ENCODE results near the gene KRT86. TPM values are rescaled to one million over a fixed set of nuclear protein-coding genes. Genes with fewer than 3 reads are reported as not detected.

The KRT86 gene
- total RNA-seq = under 1 TPM in 1 of 5 donors, not detected in 4; 0.35 TPM
- total RNA-seq (2013) = not detected
- 0 to 0.48 (median 0.05) reads per million in 29 experiments for total RNA-seq

DNA sequence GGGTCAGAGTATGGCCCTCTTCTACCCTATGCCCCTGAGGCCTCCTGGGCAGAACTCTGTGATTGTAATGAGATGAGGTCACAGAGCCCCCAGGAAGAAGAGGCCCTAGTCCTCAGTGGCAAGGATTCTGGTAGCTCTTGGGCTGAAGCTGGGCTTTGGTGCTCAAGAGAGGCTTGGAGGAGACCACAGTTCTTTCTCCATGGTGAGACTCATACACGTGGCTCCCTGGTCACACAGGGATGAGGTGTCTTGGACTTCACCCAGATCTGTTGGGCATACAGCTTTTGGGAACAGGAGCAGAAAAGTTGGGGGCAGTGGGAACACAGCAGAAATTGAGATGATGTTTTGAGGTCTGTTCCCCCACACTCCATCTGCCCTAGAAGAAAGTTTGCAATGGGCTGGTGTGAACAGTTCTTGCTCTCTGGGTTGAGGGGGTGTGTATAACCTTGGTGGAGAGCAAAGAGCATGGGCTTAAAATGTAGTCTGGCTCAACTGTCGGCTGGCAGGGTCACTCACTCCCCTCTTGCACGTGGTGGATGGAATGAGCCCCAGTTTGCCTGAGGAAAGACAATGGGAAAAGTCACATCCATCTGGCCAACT lies at the start of gene KRT86:
Gene KRT86 (plus strand): TSS at position 125 of the 600 bp plus-strand sequence. CDS start 27,272 bp downstream, outside the sequence.
- CTCF ChIA-PET = interaction anchor here in 1 of 2 donors (1.1 kb wide), 1 partner anchor 41 kb away, joined by 3 read pairs; the partner anchor contains the start of gene KRT7
- H3K27ac Mint-ChIP-seq = peak within 1 kb of the TSS in 1 of 2 donors; percentile 45

DNA sequence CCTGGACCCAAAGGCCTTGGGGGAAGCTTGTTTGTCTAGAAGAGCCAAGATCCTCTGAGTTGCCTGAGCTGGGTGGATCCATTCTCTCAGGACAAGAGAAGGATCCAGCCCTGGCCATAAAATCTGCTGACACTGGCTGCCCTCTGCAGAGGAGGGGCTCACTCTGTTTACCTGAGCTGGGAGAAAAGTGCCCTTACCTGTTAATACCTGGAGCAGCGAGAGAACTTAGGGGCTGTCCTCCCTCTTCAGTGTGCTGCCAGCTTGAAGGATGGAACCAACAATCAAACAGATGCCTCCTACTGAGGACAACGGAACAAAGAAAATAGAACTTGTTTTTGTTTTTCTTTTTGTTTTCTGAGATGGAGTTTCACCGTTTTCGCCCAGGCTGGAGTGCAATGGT lies 48.7 kb upstream of the KRT86 start:
- peaks cover 25 to 48% of the 10 kb centered on the region in 2 donors for H3K27me3 Mint-ChIP-seq
- 60% methylated on average over 1 of the region's 4 CpGs for WGBS (ENCODE audit: insufficient coverage)
- no peak overlapping the region for H3K4me3 Mint-ChIP-seq
- Histone ChIP-seq H3K4me3 (ENCODE audit: control insufficient read depth in 1 of 2, extremely low read depth in 1 of 2, low read length in 1 of 2) (no peak overlapping the region), H3K27ac (ENCODE audit: low read length) (no peak overlapping the region), H3K9me3 (no peaks in the 10 kb centered on the region), H3K36me3 (ENCODE audit: control insufficient read depth in 2 of 2, extremely low read depth in 1 of 2, insufficient read depth in 1 of 2, low read length in 1 of 2) (no peaks in the 10 kb centered on the region), H3K27me3 (replicated peaks in 1 of 2; ENCODE audit: control insufficient read depth in 2 of 2, extremely low read depth in 1 of 2, insufficient read depth in 2 of 2, low read length in 1 of 2) (peaks cover 15 to 33% of the 10 kb centered on the region in 2 experiments), H3K4me1 (ENCODE audit: control insufficient read depth in 1 of 2, extremely low read depth in 1 of 2, insufficient read depth in 2 of 2, low read length in 2 of 2) (no peaks in the 10 kb centered on the region)
- H3K27ac Mint-ChIP-seq = no peak overlapping the region
- ChIA-PET CTCF (interaction anchor here in 1 of 2 donors (0.7 kb wide), 1 partner anchor 8 kb away, joined by 3 read pairs; no protein-coding TSS in a partner anchor), POLR2A (no interaction called here)
- DNase-seq = no peak
- H3K4me1 Mint-ChIP-seq = no peaks in the 10 kb centered on the region
- ATAC-seq (replicated peaks in 1 of 4) = no peak
- no peaks in the 10 kb centered on the region for H3K9me3 Mint-ChIP-seq
- H3K36me3 Mint-ChIP-seq = no peaks in the 10 kb centered on the region

More for the DNA sequence above, at the start of gene KRT86:
- Mint-ChIP-seq H3K36me3 (no peaks in the 10 kb centered on the region), H3K27me3 (peaks cover 36 to 44% of the 10 kb centered on the region in 2 donors), H3K4me1 (peaks cover 5 to 10% (median 7%) of the 10 kb centered on the region in 3 donors), H3K9me3 (no peaks in the 10 kb centered on the region), H3K4me3 (no peak within 1 kb of the TSS)
- ATAC-seq (replicated peaks in 1 of 4) (no peak), DNase-seq (peak in 1 of 35 experiments; percentile 2)
- Histone ChIP-seq H3K36me3 (ENCODE audit: control insufficient read depth in 2 of 2, extremely low read depth in 1 of 2, insufficient read depth in 1 of 2, low read length in 1 of 2) (no peaks in the 10 kb centered on the region), H3K4me3 (ENCODE audit: control insufficient read depth in 1 of 2, extremely low read depth in 1 of 2, low read length in 1 of 2) (no peak within 1 kb of the TSS), H3K4me1 (ENCODE audit: control insufficient read depth in 1 of 2, extremely low read depth in 1 of 2, insufficient read depth in 2 of 2, low read length in 2 of 2) (peaks cover 0 to 9% of the 10 kb centered on the region in 2 experiments), H3K9me3 (no peaks in the 10 kb centered on the region), H3K27ac (ENCODE audit: low read length) (no peak within 1 kb of the TSS), H3K27me3 (replicated peaks in 1 of 2; ENCODE audit: control insufficient read depth in 2 of 2, extremely low read depth in 1 of 2, insufficient read depth in 2 of 2, low read length in 1 of 2) (peaks cover 2 to 42% of the 10 kb centered on the region in 2 experiments)
- POLR2A ChIA-PET = no interaction called here
- WGBS (ENCODE audit: insufficient coverage) = 49% methylated on average over 2 of the region's 3 CpGs

GRCh38 chr12:52226446-52226845 lies 48.0 kb upstream of the KRT86 start:
- DNase-seq (no peak), ATAC-seq (replicated peaks in 1 of 4) (no peak)
- Histone ChIP-seq H3K27ac (ENCODE audit: low read length) (no peak overlapping the region), H3K36me3 (ENCODE audit: control insufficient read depth in 2 of 2, extremely low read depth in 1 of 2, insufficient read depth in 1 of 2, low read length in 1 of 2) (no peaks in the 10 kb centered on the region), H3K4me3 (ENCODE audit: control insufficient read depth in 1 of 2, extremely low read depth in 1 of 2, low read length in 1 of 2) (no peak overlapping the region), H3K9me3 (no peaks in the 10 kb centered on the region), H3K4me1 (ENCODE audit: control insufficient read depth in 1 of 2, extremely low read depth in 1 of 2, insufficient read depth in 2 of 2, low read length in 2 of 2) (no peaks in the 10 kb centered on the region), H3K27me3 (replicated peaks in 1 of 2; ENCODE audit: control insufficient read depth in 2 of 2, extremely low read depth in 1 of 2, insufficient read depth in 2 of 2, low read length in 1 of 2) (peaks cover 9 to 39% of the 10 kb centered on the region in 2 experiments)
- POLR2A ChIA-PET = interaction anchor here in 1 of 2 donors (0.6 kb wide), 1 partner anchor 249 kb away, joined by 10 read pairs; no protein-coding TSS in a partner anchor
- CTCF ChIA-PET = no interaction called here
- H3K9me3 Mint-ChIP-seq = no peaks in the 10 kb centered on the region
- peaks cover 24 to 48% of the 10 kb centered on the region in 2 donors for H3K27me3 Mint-ChIP-seq
- H3K36me3 Mint-ChIP-seq = no peaks in the 10 kb centered on the region
- H3K4me1 Mint-ChIP-seq = no peaks in the 10 kb centered on the region
- H3K27ac Mint-ChIP-seq = no peak overlapping the region
- H3K4me3 Mint-ChIP-seq = no peak overlapping the region
- whole genome bisulfite sequencing (ENCODE audit: insufficient coverage) = 70% methylated on average over 3 of the region's 4 CpGs

DNA sequence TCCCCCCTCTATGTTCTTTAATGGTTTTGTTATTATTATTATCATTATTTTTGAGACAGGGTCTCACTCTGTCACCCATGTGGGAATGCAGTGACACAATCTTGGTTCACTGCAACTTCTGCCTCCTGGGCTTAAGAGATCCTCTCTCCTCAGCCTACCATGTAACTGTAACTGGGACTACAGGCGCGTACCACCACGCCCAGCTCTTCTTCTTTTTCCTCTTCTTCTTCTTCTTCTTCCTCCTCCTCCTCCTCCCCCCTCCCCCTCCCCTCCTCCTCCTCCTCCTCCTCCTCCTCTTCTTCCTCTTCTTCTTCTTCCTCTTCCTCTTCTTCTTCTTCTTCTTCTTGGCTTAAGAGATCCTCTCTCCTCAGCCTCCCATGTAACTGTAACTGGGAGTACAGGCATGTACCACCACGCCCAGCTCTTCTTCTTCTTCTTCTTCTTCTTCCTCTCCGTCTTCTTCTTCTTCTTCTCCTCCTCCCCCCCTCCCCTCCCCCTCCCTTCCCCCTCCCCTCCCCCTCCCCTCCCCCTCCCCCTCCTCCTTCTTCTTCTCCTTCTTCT lies 46.8 kb upstream of the KRT86 start:
- CTCF ChIA-PET = interaction anchor here in 1 of 2 donors (0.6 kb wide), 1 partner anchor 57 kb away, joined by 3 read pairs; no protein-coding TSS in a partner anchor
- Histone ChIP-seq H3K27me3 (replicated peaks in 1 of 2; ENCODE audit: control insufficient read depth in 2 of 2, extremely low read depth in 1 of 2, insufficient read depth in 2 of 2, low read length in 1 of 2) (peaks cover 7 to 42% of the 10 kb centered on the region in 2 experiments), H3K36me3 (ENCODE audit: control insufficient read depth in 2 of 2, extremely low read depth in 1 of 2, insufficient read depth in 1 of 2, low read length in 1 of 2) (no peaks in the 10 kb centered on the region), H3K9me3 (no peaks in the 10 kb centered on the region), H3K4me1 (ENCODE audit: control insufficient read depth in 1 of 2, extremely low read depth in 1 of 2, insufficient read depth in 2 of 2, low read length in 2 of 2) (no peaks in the 10 kb centered on the region), H3K27ac (ENCODE audit: low read length) (no peak overlapping the region), H3K4me3 (ENCODE audit: control insufficient read depth in 1 of 2, extremely low read depth in 1 of 2, low read length in 1 of 2) (no peak overlapping the region)
- Mint-ChIP-seq H3K27ac (no peak overlapping the region), H3K36me3 (no peaks in the 10 kb centered on the region), H3K4me3 (no peak overlapping the region), H3K9me3 (no peaks in the 10 kb centered on the region), H3K27me3 (peaks cover 35 to 60% of the 10 kb centered on the region in 2 donors), H3K4me1 (no peaks in the 10 kb centered on the region)
- ATAC-seq (replicated peaks in 1 of 4) = no peak
- no peak for DNase-seq
- POLR2A ChIA-PET = no interaction called here
- WGBS (ENCODE audit: insufficient coverage) = 60% methylated on average over 2 of the region's 5 CpGs

DNA sequence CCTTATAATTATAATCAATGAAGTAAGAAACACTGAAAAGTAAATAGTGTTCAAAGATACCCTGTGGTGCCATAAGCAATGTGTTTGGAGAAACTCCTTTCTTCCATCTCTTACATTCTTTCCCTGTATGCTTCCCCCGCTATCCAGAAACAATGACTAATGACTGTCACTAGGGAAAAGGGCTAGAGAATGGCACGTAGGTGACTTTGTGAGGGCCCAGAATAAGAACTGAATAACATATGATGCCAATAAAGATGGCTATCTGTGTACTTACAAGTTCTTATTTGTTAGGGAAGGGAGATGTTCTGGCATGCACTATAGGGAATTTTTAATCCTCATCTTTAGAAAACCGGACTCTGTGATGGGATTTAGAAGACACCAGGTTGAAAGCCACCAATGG lies 46.1 kb upstream of the KRT86 start:
- DNase-seq (no peak), ATAC-seq (replicated peaks in 1 of 4) (no peak)
- Mint-ChIP-seq H3K27me3 (peaks cover 36 to 59% of the 10 kb centered on the region in 2 donors), H3K27ac (no peak overlapping the region), H3K4me3 (no peak overlapping the region), H3K4me1 (no peaks in the 10 kb centered on the region), H3K36me3 (no peaks in the 10 kb centered on the region), H3K9me3 (no peaks in the 10 kb centered on the region)
- no peak overlapping the region for H3K4me3 ChIP-seq (ENCODE audit: control insufficient read depth in 1 of 2, extremely low read depth in 1 of 2, low read length in 1 of 2)
- ChIA-PET CTCF (no interaction called here), POLR2A (no interaction called here)
- peaks cover 5 to 44% of the 10 kb centered on the region in 2 experiments for H3K27me3 ChIP-seq (replicated peaks in 1 of 2; ENCODE audit: control insufficient read depth in 2 of 2, extremely low read depth in 1 of 2, insufficient read depth in 2 of 2, low read length in 1 of 2)
- no peaks in the 10 kb centered on the region for H3K9me3 ChIP-seq
- no peaks in the 10 kb centered on the region for H3K36me3 ChIP-seq (ENCODE audit: control insufficient read depth in 2 of 2, extremely low read depth in 1 of 2, insufficient read depth in 1 of 2, low read length in 1 of 2)
- no peaks in the 10 kb centered on the region for H3K4me1 ChIP-seq (ENCODE audit: control insufficient read depth in 1 of 2, extremely low read depth in 1 of 2, insufficient read depth in 2 of 2, low read length in 2 of 2)
- no peak overlapping the region for H3K27ac ChIP-seq (ENCODE audit: low read length)
- 41% methylated on average over 2 of the region's 3 CpGs for WGBS (ENCODE audit: insufficient coverage)

DNA sequence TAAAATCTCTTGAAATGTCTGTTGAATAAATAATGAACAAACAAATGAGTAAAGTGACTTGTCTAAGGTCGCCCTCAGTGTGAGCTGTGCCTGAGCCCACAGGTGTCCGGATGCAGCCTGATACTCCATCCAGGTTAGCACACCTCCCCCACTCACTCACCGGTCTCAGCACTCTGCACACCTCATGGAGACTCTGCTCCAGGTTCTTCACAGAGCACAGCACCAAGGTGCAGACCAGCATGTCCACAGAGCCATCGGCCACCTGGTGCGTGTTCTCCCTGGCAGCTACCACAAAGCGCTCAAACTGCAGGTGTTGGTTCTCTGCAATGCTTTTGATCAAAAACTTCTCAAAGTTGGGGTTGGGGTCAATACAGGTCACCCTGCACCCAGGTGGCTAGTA lies 45.5 kb upstream of the KRT86 start:
- ATAC-seq (replicated peaks in 1 of 4) (no peak), DNase-seq (no peak)
- Histone ChIP-seq H3K36me3 (ENCODE audit: control insufficient read depth in 2 of 2, extremely low read depth in 1 of 2, insufficient read depth in 1 of 2, low read length in 1 of 2) (no peaks in the 10 kb centered on the region), H3K27me3 (replicated peaks in 1 of 2; ENCODE audit: control insufficient read depth in 2 of 2, extremely low read depth in 1 of 2, insufficient read depth in 2 of 2, low read length in 1 of 2) (peaks cover 6 to 49% of the 10 kb centered on the region in 2 experiments), H3K4me3 (ENCODE audit: control insufficient read depth in 1 of 2, extremely low read depth in 1 of 2, low read length in 1 of 2) (no peak overlapping the region), H3K4me1 (ENCODE audit: control insufficient read depth in 1 of 2, extremely low read depth in 1 of 2, insufficient read depth in 2 of 2, low read length in 2 of 2) (no peaks in the 10 kb centered on the region), H3K9me3 (no peaks in the 10 kb centered on the region), H3K27ac (ENCODE audit: low read length) (no peak overlapping the region)
- peaks cover 0 to 2% (median 0%) of the 10 kb centered on the region in 3 donors for H3K4me1 Mint-ChIP-seq
- ChIA-PET POLR2A (no interaction called here), CTCF (no interaction called here)
- H3K27me3 Mint-ChIP-seq = peaks cover 40 to 59% of the 10 kb centered on the region in 2 donors
- H3K9me3 Mint-ChIP-seq = no peaks in the 10 kb centered on the region
- H3K27ac Mint-ChIP-seq = no peak overlapping the region
- no peaks in the 10 kb centered on the region for H3K36me3 Mint-ChIP-seq
- no peak overlapping the region for H3K4me3 Mint-ChIP-seq
- 92% methylated on average over 5 of the region's 6 CpGs for WGBS (ENCODE audit: insufficient coverage)
